Fibroblast of lung (primary cell): ENCODE results near the gene SPDL1. TPM values are rescaled to one million over a fixed set of nuclear protein-coding genes. Genes with fewer than 3 reads are reported as not detected.
A peak's percentile ranks its signal among the peaks of the same experiment; 100 is the strongest.

Experiments
- DNase-seq, 2 donors: peaks; one replicate each; pipeline versions ENCODE4 v3.0.0 to v3.0.0-alpha.2; 2010; ENCODE audit warnings: low read depth in 2 of 2
- H2AFZ ChIP-seq: 2 replicates; pipeline ENCODE4 v1.5.1; 2012; ENCODE audit warnings: low read length, control low read depth, inconsistent platforms
- H3K27ac ChIP-seq: 2 replicates; pipeline ENCODE4 v1.5.1; 2011; ENCODE audit warnings: low read length, control low read depth; ENCODE audit not compliant: insufficient read depth
- H3K27me3 ChIP-seq: 2 replicates; pipeline ENCODE4 v1.5.1; 2011; ENCODE audit warnings: mild to moderate bottlenecking, low read length; ENCODE audit not compliant: control insufficient read depth, insufficient read depth
- H3K36me3 ChIP-seq: 2 replicates; pipeline ENCODE4 v1.5.1; 2011; ENCODE audit warnings: low read length; ENCODE audit not compliant: control insufficient read depth, insufficient read depth
- H3K4me1 ChIP-seq: 2 replicates; pipeline ENCODE4 v1.5.1; 2011; ENCODE audit warnings: low read length; ENCODE audit not compliant: control insufficient read depth, insufficient read depth; ENCODE audit errors: extremely low read depth
- H3K4me2 ChIP-seq: 2 replicates; pipeline ENCODE4 v1.5.1; 2011; ENCODE audit warnings: low read length, control low read depth; ENCODE audit not compliant: insufficient read depth; ENCODE audit errors: extremely low read depth
- H3K4me3 ChIP-seq, 4 experiments: fragments of 200-600 bp in 1 of 4; sonication (generic) in 1 of 4; replicated peaks in 1 of 4; 2 replicates each; pipeline ENCODE4 v1.5.1; 2011 to 2016; ENCODE audit warnings: low read length in 4 of 4, low read depth in 3 of 4, mild to moderate bottlenecking in 3 of 4, control low read depth in 2 of 4, inconsistent platforms in 1 of 4, mixed read lengths in 1 of 4; ENCODE audit not compliant: insufficient read depth in 1 of 4; ENCODE audit errors: control extremely low read depth in 1 of 4
- H3K79me2 ChIP-seq: 2 replicates; pipeline ENCODE4 v1.5.1; 2012; ENCODE audit warnings: mild to moderate bottlenecking, low read length, inconsistent platforms; ENCODE audit not compliant: control insufficient read depth, insufficient read depth
- H3K9ac ChIP-seq: 2 replicates; pipeline ENCODE4 v1.5.1; 2011; ENCODE audit warnings: mild to moderate bottlenecking, low read length, control low read depth; ENCODE audit not compliant: insufficient read depth
- H3K9me3 ChIP-seq: 2 replicates; pipeline ENCODE4 v1.5.1; 2012; ENCODE audit warnings: low read depth, low read length; ENCODE audit not compliant: control insufficient read depth, insufficient read depth
- H4K20me1 ChIP-seq: 2 replicates; pipeline ENCODE4 v1.5.1; 2011; ENCODE audit warnings: low read length; ENCODE audit not compliant: control insufficient read depth, insufficient read depth; ENCODE audit errors: extremely low read depth
- EZH2 ChIP-seq: IDR thresholded peaks from 2 replicates; pipeline ENCODE4 v1.5.1; 2012; ENCODE audit warnings: low read length, control low read depth, mild to moderate bottlenecking; ENCODE audit errors: missing control alignments
- polyA plus RNA-seq, 2 donors: library from polyadenylated mRNA; depleted of rRNA in 1 of 2; stranded (reverse) in 1 of 2; unstranded in 1 of 2; fragments of >200 nt; gene quantifications; 2 replicates each; pipeline ENCODE4 v1.2.1, GENCODE V29; 2011 to 2012; ENCODE audit warnings: missing spikeins in 1 of 2
- total RNA-seq: library from RNA; depleted of rRNA; stranded (reverse); fragments of >200 nt; gene quantifications from 2 replicates; pipeline ENCODE4 v1.2.1, GENCODE V29; 2014
- TF ChIP-seq, protein P1 (sequence below), 2 donors: IDR thresholded peaks in 1 of 2; conservative IDR thresholded peaks in 1 of 2; 1 replicate in 1 of 2; 2 replicates in 1 of 2; pipeline ENCODE4 v1.5.1; 2011 to 2012; ENCODE audit warnings: low read length in 2 of 2, control low read depth in 1 of 2, inconsistent platforms in 1 of 2, low read depth in 1 of 2, mild to moderate bottlenecking in 1 of 2

Gene SPDL1
- total and polyA plus RNA-seq, 2 donors (not counting 1 experiment from before 2014, with no cell fraction given), result 10.9 to 24.5 TPM

- Histone ChIP-seq H3K36me3 (no peaks in the 10 kb centered on the region), H2AFZ (no peak overlapping the region), H3K27ac (no peak overlapping the region), H3K9ac (no peak overlapping the region), H3K9me3 (no peaks in the 10 kb centered on the region), H3K4me3 (no peak overlapping the region), H3K27me3 (no peaks in the 10 kb centered on the region), H3K4me1 (peaks cover 2% of the 10 kb centered on the region), H3K4me2 (no peak overlapping the region), H3K79me2 (no peaks in the 10 kb centered on the region), H4K20me1 (no peaks in the 10 kb centered on the region)
- TF ChIP-seq EZH2, result no peak
- TF ChIP-seq, protein P1, sequence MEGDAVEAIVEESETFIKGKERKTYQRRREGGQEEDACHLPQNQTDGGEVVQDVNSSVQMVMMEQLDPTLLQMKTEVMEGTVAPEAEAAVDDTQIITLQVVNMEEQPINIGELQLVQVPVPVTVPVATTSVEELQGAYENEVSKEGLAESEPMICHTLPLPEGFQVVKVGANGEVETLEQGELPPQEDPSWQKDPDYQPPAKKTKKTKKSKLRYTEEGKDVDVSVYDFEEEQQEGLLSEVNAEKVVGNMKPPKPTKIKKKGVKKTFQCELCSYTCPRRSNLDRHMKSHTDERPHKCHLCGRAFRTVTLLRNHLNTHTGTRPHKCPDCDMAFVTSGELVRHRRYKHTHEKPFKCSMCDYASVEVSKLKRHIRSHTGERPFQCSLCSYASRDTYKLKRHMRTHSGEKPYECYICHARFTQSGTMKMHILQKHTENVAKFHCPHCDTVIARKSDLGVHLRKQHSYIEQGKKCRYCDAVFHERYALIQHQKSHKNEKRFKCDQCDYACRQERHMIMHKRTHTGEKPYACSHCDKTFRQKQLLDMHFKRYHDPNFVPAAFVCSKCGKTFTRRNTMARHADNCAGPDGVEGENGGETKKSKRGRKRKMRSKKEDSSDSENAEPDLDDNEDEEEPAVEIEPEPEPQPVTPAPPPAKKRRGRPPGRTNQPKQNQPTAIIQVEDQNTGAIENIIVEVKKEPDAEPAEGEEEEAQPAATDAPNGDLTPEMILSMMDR (conservative IDR thresholded peaks at IDR 0.05 in 1 of 2, IDR thresholded peaks at IDR 0.05 in 1 of 2; ENCODE audit: low read depth in 1 of 2, low read length in 2 of 2), result peak; percentile 37 to 55
- peak; percentile 54 to 62 for DNase-seq
These were observed 35.3 kb upstream of the SPDL1 start for GRCh38 chr5:169548315-169548714.

DNA sequence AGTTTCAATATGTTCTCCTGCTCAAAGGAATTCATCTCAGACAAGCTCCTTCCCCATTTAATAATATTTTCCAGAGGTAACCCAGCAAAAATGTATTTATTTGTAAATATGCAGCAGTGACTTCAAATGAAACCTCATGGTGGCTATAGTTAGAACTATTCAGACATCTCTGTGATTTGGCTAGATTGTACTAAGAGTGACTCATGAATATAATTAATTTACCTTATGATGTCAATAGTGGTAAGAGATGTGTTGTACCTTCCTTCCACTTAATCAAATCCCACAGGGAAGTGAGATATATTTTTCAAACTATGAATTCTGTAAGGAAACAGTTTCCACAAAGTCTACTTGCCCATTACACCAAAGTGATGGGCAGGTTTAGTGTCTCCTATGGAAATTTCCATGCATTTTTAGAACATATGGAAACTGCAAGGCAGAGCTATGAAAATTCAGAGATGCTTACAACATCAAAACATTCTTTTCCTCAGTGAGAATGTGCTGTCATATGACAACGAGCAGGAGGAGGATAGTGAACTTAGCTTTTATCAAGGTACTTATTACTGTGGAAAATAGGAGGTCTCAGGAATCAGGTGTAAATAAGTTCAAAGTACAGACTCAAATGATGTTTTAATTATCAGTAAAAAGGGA lies 34.0 kb upstream of the SPDL1 start:
- Histone ChIP-seq H3K4me2 (no peak overlapping the region), H3K9ac (no peak overlapping the region), H4K20me1 (no peaks in the 10 kb centered on the region), H3K4me3 (no peak overlapping the region), H3K9me3 (no peaks in the 10 kb centered on the region), H3K79me2 (no peaks in the 10 kb centered on the region), H3K27me3 (no peaks in the 10 kb centered on the region), H3K36me3 (no peaks in the 10 kb centered on the region), H3K27ac (no peak overlapping the region), H3K4me1 (peaks cover 2% of the 10 kb centered on the region), H2AFZ (no peak overlapping the region)
- TF ChIP-seq EZH2, result no peak
- TF ChIP-seq, protein P1 (conservative IDR thresholded peaks at IDR 0.05 in 1 of 2, IDR thresholded peaks at IDR 0.05 in 1 of 2; ENCODE audit: low read depth in 1 of 2, low read length in 2 of 2), result no peak
- DNase-seq, result peak in 1 of 2 donors; percentile 53

DNA sequence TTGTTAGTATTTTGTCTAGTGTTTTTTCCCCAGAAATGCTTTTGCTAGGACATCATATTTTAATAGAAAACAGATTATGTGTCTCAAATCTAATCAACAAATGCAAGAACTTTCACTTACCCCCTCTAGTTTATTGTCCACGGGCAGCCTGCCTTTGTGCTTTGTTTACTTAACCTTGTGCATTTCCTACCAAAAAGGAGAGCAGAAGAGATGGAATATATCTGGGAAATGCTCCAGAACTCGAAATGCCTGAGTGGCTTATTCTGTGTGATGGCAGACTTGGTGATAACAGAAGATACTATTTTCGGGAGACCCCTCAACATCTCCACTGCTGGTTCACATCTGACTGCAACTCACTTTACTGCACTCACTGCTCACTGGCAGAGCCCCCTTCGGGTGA lies 33.3 kb upstream of the SPDL1 start:
- Histone ChIP-seq H3K36me3 (no peaks in the 10 kb centered on the region), H2AFZ (no peak overlapping the region), H4K20me1 (no peaks in the 10 kb centered on the region), H3K4me2 (no peak overlapping the region), H3K9ac (no peak overlapping the region), H3K4me1 (peaks cover 2% of the 10 kb centered on the region), H3K27ac (no peak overlapping the region), H3K9me3 (no peaks in the 10 kb centered on the region), H3K4me3 (no peak overlapping the region), H3K79me2 (no peaks in the 10 kb centered on the region), H3K27me3 (no peaks in the 10 kb centered on the region)
- TF ChIP-seq, protein P1 (conservative IDR thresholded peaks at IDR 0.05 in 1 of 2, IDR thresholded peaks at IDR 0.05 in 1 of 2; ENCODE audit: low read depth in 1 of 2, low read length in 2 of 2), result no peak
- no peak for TF ChIP-seq EZH2
- DNase-seq, result peak in 1 of 2 donors; percentile 20
